Esophagus (tissue), 2 donors: ENCODE data around the gene MFSD8. TPM values are rescaled to one million over a fixed set of nuclear protein-coding genes. Genes with fewer than 3 reads are reported as not detected.
A peak's percentile ranks its signal among the peaks of the same experiment; 100 is the strongest.
"Not testable (repeated sequence)": the region's sequence is repeated elsewhere in the genome, so short reads cannot be mapped to it uniquely, and the experiment has no call there.

Source experiments
- H3K27ac ChIP-seq, 2 donors: one replicate each; pipeline ENCODE4 v1.5.1; 2013; ENCODE audit warnings: low read depth in 2 of 2, mild to moderate bottlenecking in 2 of 2, inconsistent platforms in 1 of 2, low read length in 1 of 2, moderate library complexity in 1 of 2
- H3K27me3 ChIP-seq, 2 donors: one replicate each; pipeline ENCODE4 v1.6.1; 2013; ENCODE audit warnings: low read length in 2 of 2, control low read depth in 1 of 2, mild to moderate bottlenecking in 1 of 2; ENCODE audit not compliant: insufficient read depth in 2 of 2, control insufficient read depth in 1 of 2
- H3K36me3 ChIP-seq, 2 donors: one replicate each; pipeline ENCODE4 v1.6.1; 2013; ENCODE audit warnings: low read length in 1 of 2; ENCODE audit not compliant: control insufficient read depth in 2 of 2, insufficient read depth in 2 of 2
- H3K4me1 ChIP-seq, 2 donors: one replicate each; pipeline ENCODE4 v1.6.1; 2013; ENCODE audit warnings: low read length in 1 of 2; ENCODE audit not compliant: control insufficient read depth in 2 of 2, insufficient read depth in 2 of 2
- H3K4me3 ChIP-seq, 2 donors: one replicate each; pipeline ENCODE4 v1.5.1; 2013; ENCODE audit warnings: low read length in 2 of 2, mild to moderate bottlenecking in 2 of 2, low read depth in 1 of 2, moderate library complexity in 1 of 2
- H3K9me3 ChIP-seq, 2 donors: one replicate each; pipeline ENCODE4 v1.6.1; 2013; ENCODE audit warnings: mild to moderate bottlenecking in 2 of 2, low read depth in 1 of 2, low read length in 1 of 2, moderate library complexity in 1 of 2; ENCODE audit not compliant: control insufficient read depth in 2 of 2, insufficient read depth in 1 of 2
- WGBS, 2 donors: extraction: QIAGEN DNeasy Blood & Tissue Kit; methylation state at CpG; one replicate each; pipeline ENCODE4 v1.1.7; 2013; 5-methylcytosine and 5-hydroxymethylcytosine counted together
- polyA plus RNA-seq, 2 donors: library from polyadenylated mRNA; stranded (reverse); fragments of 200-250 nt; gene quantifications; one replicate each; pipeline ENCODE4 v1.2.3, GENCODE V29; 2013
- donor health status: healthy with polysubstance abuse.
- donor health status: Bipolar disorder and iron deficiency.

MFSD8 gene, protein sequence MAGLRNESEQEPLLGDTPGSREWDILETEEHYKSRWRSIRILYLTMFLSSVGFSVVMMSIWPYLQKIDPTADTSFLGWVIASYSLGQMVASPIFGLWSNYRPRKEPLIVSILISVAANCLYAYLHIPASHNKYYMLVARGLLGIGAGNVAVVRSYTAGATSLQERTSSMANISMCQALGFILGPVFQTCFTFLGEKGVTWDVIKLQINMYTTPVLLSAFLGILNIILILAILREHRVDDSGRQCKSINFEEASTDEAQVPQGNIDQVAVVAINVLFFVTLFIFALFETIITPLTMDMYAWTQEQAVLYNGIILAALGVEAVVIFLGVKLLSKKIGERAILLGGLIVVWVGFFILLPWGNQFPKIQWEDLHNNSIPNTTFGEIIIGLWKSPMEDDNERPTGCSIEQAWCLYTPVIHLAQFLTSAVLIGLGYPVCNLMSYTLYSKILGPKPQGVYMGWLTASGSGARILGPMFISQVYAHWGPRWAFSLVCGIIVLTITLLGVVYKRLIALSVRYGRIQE
- polyA plus RNA-seq: 10 to 100 TPM in 1 of 2 donors, 1 to 10 TPM in 1; 7.6 to 10.5 TPM

DNA sequence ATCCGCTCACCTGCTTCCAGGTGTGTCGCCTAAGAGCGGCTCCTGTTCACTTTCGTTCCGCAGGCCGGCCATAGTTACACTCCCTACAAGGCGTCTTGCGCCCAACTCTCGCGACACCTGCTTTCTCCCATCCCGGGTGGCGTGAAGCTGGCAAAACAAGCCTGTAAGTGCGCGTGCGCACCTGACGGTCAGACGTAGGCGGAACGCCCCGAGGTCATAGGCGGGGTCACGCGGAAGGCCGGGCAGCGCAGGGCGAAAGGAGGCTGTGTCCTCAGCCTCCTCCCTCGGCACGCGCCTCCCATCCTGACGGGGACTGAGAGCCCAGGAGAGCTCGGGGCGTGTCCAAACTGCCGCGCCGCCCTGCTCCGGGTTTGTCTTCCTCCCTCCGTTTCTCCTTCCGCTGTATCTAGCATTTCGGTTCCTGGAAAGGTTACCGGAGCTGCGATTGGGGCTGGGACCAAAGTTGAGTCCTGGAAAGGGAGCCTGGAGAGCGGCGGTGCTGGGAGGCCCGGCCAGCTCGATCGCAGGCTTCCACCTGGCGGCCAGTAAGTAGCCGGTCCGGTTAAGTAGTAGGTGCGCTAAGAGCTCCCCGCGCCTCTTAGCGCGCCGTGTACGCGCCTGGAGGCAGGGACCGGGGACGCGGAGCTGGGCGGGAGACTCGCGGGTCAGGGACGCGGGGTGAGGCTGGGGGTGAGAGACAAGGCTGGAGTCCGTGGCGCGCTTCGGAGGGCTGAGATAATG is at the start of gene MFSD8, which contains the start of gene ABHD18:
MFSD8 (minus strand) TSS at position 112 of the 741 bp plus-strand sequence; CDS start at position 72, 40 bp downstream.
ABHD18 (plus strand) TSS at position 345 of the 741 bp plus-strand sequence. CDS start 17,550 bp downstream, outside the sequence.
- peak within 1 kb of the TSS; percentile 99 for H3K27ac ChIP-seq
- H3K4me3 ChIP-seq: peak within 1 kb of the TSS; percentile 75 to 93
- no peaks in the 10 kb centered on the region for H3K9me3 ChIP-seq
- WGBS, 2 donors: 0% methylated on average over 63 to 69 of the region's 69 CpGs
- no peaks in the 10 kb centered on the region for H3K27me3 ChIP-seq
- no peaks in the 10 kb centered on the region for H3K4me1 ChIP-seq
- H3K36me3 ChIP-seq: no peaks in the 10 kb centered on the region

DNA sequence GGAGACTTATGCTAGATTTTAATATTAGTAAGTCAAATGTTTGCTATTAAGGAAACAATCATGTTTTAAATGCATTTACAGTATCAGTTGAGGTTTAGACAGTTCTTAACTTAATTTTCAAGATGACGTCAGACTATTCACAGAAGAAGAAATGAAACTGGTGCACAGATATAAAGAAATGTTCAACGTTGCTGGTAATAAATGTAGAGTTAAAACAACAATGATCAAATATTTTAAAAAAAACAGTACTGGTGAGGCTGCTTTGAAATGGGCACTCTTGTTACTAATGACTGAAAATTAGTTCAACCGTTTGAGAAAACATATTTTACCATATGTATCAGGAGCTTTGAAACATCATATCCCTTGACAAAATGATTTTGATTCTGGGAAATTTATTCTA is 44.5 kb upstream of the MFSD8 start:
- WGBS, 2 donors: 72 to 75% methylated on average over 3 of the region's 3 CpGs
- Histone ChIP-seq H3K9me3 (no peaks in the 10 kb centered on the region), H3K27me3 (no peaks in the 10 kb centered on the region), H3K36me3 (no peaks in the 10 kb centered on the region), H3K4me1 (no peaks in the 10 kb centered on the region), H3K4me3 (no peak overlapping the region), H3K27ac (no peak overlapping the region)

DNA sequence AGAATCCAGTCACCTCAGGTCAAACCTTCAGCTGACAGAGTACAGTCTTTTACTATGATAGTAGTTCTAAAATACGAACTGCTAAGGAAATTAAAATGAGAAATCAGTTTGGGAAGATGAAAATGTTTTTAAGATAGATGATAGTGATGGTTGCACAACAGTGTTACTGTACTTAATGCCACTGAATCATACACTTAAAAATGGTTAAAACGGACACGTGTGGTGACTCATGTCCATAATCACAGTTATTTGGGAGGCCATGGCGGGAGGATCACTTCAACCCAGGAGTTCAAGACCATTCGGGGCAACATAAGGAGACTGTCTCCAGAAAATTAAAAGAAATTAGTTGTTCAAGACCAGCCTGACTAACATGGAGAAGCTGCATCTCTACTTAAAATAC is 41.6 kb upstream of the MFSD8 start:
- Histone ChIP-seq H3K36me3 (no peaks in the 10 kb centered on the region), H3K4me1 (no peaks in the 10 kb centered on the region), H3K9me3 (no peaks in the 10 kb centered on the region), H3K4me3 (no peak overlapping the region), H3K27me3 (no peaks in the 10 kb centered on the region), H3K27ac (no peak overlapping the region)
- 91 to 92% methylated on average over 5 of the region's 5 CpGs for WGBS, 2 donors

DNA sequence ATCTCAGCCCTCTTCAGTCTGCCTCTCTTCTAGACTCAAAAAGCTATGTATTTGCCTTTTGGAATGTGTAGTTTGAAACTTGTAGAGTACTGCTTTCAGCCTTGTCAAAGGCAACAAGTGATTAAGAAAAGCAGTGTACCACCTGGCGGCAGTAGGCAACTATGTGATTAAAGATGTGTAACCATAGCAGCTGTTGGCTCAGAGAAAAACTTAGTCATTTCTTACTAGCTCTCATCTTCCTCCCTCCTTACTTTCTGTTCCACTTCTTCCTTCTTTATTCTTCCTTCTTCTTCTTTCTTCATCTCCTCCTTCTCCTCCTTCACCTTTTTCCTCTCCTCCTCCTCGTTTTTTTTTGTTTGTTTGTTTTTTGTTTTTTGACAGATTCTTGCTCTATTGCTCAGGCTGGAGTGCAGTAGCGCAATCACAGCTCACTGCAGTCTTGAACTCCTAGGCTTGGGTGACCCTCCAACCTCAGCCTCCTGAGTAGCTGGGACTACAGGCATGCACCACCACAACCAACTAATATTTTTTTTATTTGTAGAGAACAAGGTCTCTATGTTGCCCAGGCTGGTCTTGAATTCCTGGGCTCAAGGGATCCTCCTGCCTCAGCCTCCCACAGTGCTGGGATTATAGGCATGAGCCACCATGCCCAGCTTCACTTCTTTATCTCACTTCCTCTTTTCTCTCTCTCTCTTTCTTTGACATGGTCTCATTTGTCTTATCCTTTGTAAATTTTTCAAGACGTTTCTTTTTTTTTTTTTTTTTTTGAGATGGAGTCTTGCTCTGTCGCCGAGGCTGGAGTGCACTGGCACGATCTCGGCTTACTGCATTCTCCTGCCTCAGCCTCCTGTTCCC is 32.8 kb upstream of the MFSD8 start:
- Histone ChIP-seq H3K27me3 (no peaks in the 10 kb centered on the region), H3K27ac (no peak overlapping the region), H3K9me3 (no peaks in the 10 kb centered on the region), H3K4me1 (no peaks in the 10 kb centered on the region), H3K4me3 (no peak overlapping the region), H3K36me3 (no peaks in the 10 kb centered on the region)
- WGBS, 2 donors: 85 to 89% methylated on average over 8 of the region's 8 CpGs

DNA sequence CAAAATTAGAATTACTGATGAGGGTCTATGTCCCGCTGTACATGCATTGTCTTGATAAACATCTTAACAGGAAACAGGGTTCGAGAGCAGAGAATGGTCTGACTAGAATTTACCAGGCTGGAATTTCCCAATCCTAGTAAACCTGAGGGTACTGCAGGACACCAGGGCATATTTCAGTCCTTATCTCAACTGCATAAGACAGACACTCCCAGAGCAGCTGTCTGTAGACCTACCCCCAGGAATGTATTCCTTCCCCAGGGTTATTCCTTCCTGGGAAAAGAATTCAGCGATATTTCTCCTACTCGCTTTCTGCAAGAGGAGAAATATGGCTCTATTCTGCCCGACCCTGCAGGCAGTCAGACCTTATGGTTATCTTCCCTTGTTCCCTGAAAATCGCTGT is 31.5 kb upstream of the MFSD8 start:
- H3K36me3 ChIP-seq, H3K27ac ChIP-seq, H3K4me1 ChIP-seq, H3K9me3 ChIP-seq, H3K27me3 ChIP-seq, H3K4me3 ChIP-seq: not testable (repeated sequence)
- WGBS, 2 donors: 97 to 98% methylated on average over 6 of the region's 6 CpGs

DNA sequence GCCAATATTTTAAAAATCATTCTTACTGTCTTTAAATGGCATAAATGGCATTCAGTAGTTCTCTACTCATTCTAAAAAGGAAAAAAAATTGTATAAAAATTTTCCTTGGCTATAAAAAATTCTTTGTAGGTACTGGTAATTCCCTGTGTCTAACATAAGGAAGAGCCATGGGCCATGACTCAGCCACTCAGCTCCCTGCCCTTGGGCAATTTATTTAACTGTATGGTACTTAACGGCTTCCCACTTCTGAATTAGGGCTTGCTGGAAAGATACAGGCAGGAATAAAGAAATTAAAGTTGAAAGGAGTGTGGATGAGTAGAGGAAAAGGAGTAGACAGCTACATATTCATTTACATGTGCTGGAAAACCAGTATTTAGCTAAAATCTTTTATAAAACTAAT is 30.8 kb upstream of the MFSD8 start:
- H3K27ac ChIP-seq: no peak overlapping the region
- H3K36me3 ChIP-seq: no peaks in the 10 kb centered on the region
- H3K27me3 ChIP-seq: no peaks in the 10 kb centered on the region
- WGBS, 2 donors: 62% methylated on average over 1 of the region's 1 CpG
- H3K4me3 ChIP-seq: no peak overlapping the region
- no peaks in the 10 kb centered on the region for H3K4me1 ChIP-seq
- H3K9me3 ChIP-seq: no peaks in the 10 kb centered on the region

DNA sequence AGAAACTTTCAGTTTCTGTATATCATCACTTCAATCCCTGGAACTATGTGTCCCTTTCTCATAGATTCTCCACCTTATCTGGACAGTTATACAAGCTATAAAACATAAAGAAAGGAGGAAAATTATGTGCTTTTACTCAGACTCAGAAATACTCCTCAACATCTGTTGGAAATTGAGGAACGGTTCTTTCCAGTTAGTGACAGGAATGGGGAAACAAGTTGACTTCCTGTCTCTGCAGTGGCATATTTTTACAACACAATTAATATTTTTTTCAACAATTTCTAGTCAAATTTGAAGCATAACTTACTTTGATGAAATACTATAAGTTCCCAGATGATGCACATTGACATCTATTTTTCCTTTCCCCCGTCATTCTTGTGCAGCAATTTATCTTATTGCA is 28.2 kb upstream of the MFSD8 start:
- H3K4me1 ChIP-seq: no peaks in the 10 kb centered on the region
- WGBS, 2 donors: 81 to 85% methylated on average over 2 of the region's 2 CpGs
- H3K36me3 ChIP-seq: no peaks in the 10 kb centered on the region
- no peaks in the 10 kb centered on the region for H3K9me3 ChIP-seq
- no peak overlapping the region for H3K27ac ChIP-seq
- H3K4me3 ChIP-seq: no peak overlapping the region
- H3K27me3 ChIP-seq: no peaks in the 10 kb centered on the region

DNA sequence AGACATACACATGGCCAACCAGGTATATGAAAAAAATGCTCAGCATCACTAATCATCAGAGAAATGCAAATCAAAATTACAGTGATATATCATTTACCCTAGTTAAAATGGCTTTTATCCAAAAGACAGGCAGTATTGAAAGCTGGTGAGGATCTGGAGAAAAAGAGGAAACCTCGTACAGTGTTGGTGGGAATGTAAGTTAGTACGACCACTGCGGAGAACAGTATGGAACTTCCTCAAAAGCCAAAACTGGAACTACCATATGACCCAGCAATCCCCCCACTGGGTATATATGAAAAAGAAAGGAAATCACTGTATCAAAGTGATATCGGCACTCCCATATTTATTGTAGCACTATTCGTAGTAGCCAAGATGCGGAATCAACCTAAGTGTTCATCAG is 23.7 kb upstream of the MFSD8 start:
- no peak overlapping the region for H3K27ac ChIP-seq
- no peaks in the 10 kb centered on the region for H3K4me1 ChIP-seq
- no peak overlapping the region for H3K4me3 ChIP-seq
- no peaks in the 10 kb centered on the region for H3K9me3 ChIP-seq
- H3K27me3 ChIP-seq: no peaks in the 10 kb centered on the region
- no peaks in the 10 kb centered on the region for H3K36me3 ChIP-seq
- 96 to 97% methylated on average over 6 of the region's 6 CpGs for WGBS, 2 donors

DNA sequence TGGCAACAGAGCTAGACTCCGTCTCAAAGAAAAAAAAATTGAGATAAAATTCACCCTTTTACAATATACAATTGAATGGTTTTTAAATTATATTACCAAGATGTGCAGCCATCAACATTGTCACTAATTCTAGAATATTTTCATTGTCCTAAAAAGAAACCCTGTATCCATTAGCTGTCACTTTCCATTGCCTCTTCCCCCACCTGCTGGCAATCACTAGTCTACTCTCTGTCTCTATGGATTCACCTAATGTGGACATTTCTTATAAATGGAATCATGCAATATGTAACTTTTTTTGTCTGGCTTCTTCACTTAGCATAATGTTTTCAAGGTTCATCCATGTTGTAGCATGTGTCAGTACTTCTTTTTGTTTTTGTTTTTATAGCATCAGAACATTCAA is 21.0 kb upstream of the MFSD8 start:
- H3K36me3 ChIP-seq: no peaks in the 10 kb centered on the region
- no peak overlapping the region for H3K27ac ChIP-seq
- H3K4me3 ChIP-seq: no peak overlapping the region
- H3K9me3 ChIP-seq: no peaks in the 10 kb centered on the region
- H3K27me3 ChIP-seq: no peaks in the 10 kb centered on the region
- WGBS, 2 donors: 95 to 98% methylated on average over 1 of the region's 1 CpG
- H3K4me1 ChIP-seq: no peaks in the 10 kb centered on the region
